Measurements from ENCODE around the gene C10orf88.

Gene C10orf88

GRCh38 chr10:122939856-122940543, 14.0 kb downstream of the C10orf88 start:
- no peaks in the 10 kb centered on the region for H3K9me3 ChIP-seq
- H3K4me3 ChIP-seq = no peak overlapping the region
- peaks cover 14 to 28% (median 21%) of the 10 kb centered on the region in 3 donors for H3K36me3 ChIP-seq
- no peak for DNase-seq
- peaks cover 0 to 4% (median 0%) of the 10 kb centered on the region in 4 donors for H3K4me1 ChIP-seq
- intact Hi-C loops (cut with DNase I; ENCODE audit: low total_unique reads) = no loop called here
- TF ChIP-seq CTCF (IDR thresholded peaks at IDR 0.05) = no peak
- H3K27ac ChIP-seq = no peak overlapping the region
- no peaks in the 10 kb centered on the region for H3K27me3 ChIP-seq

DNA sequence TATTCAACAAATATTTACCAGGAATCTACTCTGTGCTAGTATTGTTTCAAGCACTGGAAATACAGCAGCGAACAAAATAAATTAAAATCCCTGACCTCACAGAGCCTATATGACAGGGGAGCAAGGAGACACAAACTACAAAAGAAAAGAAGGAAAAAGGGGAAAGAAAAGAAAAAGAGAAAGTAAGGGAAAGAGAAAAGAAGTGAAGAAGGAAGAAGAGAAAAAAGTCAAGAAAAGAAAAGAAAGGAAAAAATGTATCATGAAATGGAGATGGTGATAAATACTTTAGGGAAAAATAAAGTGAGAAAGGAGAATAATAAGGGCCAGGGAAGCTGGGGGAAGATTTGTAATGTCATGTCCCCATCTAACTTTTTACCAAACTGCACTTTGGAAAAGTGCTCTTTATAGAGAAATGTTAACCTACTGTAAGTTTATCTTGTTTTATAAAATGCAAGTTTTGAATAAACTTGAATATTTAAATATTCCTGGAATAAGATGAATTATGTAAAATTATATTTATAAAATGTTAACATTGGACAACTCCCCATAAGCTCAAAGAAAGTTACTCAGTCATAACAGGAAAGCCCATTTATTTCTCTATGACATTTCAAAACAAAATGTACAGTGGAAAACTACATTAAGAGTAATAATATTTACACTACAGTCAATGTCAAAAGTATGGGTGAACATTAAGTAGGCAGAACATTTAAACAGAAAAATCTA, 14.7 kb downstream of the C10orf88 start:
- no peaks in the 10 kb centered on the region for H3K27me3 ChIP-seq
- peaks cover 14 to 28% (median 21%) of the 10 kb centered on the region in 3 donors for H3K36me3 ChIP-seq
- TF ChIP-seq CTCF (IDR thresholded peaks at IDR 0.05) = no peak
- no peak overlapping the region for H3K27ac ChIP-seq
- peaks cover 0 to 4% (median 0%) of the 10 kb centered on the region in 4 donors for H3K4me1 ChIP-seq
- intact Hi-C loops (cut with DNase I; ENCODE audit: low total_unique reads) = no loop called here
- H3K9me3 ChIP-seq = no peaks in the 10 kb centered on the region
- no peak for DNase-seq
- no peak overlapping the region for H3K4me3 ChIP-seq

DNA sequence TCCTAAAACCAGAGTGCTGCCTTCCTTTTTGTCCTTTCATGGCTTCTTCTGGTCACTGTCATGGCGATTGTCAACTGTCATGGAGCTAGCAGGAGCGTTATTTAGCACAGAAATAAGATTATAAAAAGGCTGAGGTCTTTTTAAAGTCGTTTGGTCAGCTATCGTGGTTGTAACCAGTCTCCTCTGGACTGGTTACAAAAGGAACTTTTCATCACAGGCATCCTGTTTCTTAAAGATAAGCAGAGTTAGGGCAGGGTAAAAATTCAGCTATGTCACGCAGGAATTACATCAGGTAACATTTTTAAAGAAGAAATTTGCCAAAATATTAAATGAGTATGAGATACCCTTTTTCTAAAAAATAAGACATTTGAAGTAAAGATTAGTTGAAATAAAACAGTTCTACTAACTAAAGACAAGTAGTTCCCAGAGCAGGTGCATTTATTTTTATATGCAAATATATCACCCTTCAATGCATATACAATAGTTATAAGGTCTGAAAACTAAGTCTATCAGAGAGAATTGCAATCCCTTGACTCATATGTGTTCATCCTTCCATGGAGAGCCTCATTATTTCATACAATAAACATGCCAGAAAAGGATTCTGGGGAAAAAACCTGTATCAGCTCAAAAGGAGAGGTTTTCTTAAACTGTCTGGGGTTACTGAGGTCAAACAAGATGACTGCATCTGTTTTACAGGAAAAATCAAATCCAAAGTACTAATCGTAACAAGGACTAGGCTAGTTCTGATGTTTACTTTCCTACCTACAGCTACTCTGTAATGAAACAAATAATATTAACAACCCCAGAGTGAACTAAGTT, 22.7 kb downstream of the C10orf88 start:
- DNase-seq = no peak
- no peak for TF ChIP-seq CTCF (IDR thresholded peaks at IDR 0.05)
- intact Hi-C loops (cut with DNase I; ENCODE audit: low total_unique reads) = no loop called here
- Histone ChIP-seq H3K4me3 (no peak overlapping the region), H3K9me3 (no peaks in the 10 kb centered on the region), H3K4me1 (no peaks in the 10 kb centered on the region), H3K27ac (no peak overlapping the region), H3K27me3 (no peaks in the 10 kb centered on the region), H3K36me3 (peaks cover 0 to 12% (median 4%) of the 10 kb centered on the region in 3 donors)

DNA sequence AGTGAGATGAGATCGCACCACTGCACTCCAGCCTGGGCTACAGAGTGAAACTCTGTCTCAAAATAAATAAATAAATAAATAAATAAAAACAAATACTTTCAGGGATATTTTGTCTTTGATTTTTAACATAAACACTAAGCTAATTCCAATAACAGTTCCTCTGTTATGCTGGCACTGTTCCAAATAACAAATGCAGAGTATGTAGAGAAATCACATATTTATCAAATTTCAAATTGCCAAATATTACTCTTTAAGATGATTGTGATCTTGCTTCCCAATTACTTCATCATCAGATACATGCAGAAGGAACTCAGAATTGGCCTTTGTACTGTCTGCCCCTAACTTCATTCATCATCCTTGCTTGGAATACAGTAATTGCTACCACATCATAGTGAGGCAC, 23.9 kb downstream of the C10orf88 start:
- Histone ChIP-seq H3K27me3 (no peaks in the 10 kb centered on the region), H3K36me3 (peaks cover 0 to 4% (median under 1%) of the 10 kb centered on the region in 3 donors), H3K4me3 (no peak overlapping the region), H3K9me3 (no peaks in the 10 kb centered on the region), H3K27ac (no peak overlapping the region), H3K4me1 (no peaks in the 10 kb centered on the region)
- intact Hi-C loops (cut with DNase I; ENCODE audit: low total_unique reads) = no loop called here
- TF ChIP-seq CTCF (IDR thresholded peaks at IDR 0.05) = no peak
- no peak for DNase-seq

- Histone ChIP-seq H3K4me1 (no peaks in the 10 kb centered on the region), H3K27ac (no peak overlapping the region), H3K9me3 (no peaks in the 10 kb centered on the region), H3K4me3 (no peak overlapping the region), H3K36me3 (no peaks in the 10 kb centered on the region), H3K27me3 (no peaks in the 10 kb centered on the region)
- no peak for TF ChIP-seq CTCF (IDR thresholded peaks at IDR 0.05)
- intact Hi-C loops (cut with DNase I; ENCODE audit: low total_unique reads) = no loop called here
- no peak for DNase-seq
Measured at GRCh38 chr10:122915700-122916099, 38.3 kb downstream of the C10orf88 start.
